Measurements from ENCODE around the gene KAZN.

Gene KAZN

DNA sequence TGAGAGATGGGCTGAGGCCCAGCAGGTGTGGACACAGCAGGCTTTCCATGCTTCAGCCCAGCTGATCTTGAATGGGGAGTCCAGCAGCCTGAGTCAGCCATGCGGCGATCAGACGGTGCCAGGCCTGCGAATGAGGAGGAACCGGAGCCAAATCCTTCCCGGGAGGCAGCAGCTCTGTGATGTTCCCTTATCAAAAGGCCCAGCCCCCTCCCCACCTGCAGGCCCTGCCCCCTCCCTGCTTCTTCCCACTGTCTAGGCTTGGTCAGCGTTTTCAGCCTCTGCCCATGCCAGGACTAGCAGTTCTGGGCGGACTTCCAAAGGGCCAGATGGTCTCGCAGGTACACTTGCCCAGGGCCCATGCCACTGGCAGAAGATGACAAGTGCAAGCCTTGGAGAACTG lies 253.8 kb downstream of the KAZN start:
- H4K20me1 ChIP-seq (ENCODE audit: insufficient read depth, low read length): no peaks in the 10 kb centered on the region
- no peaks in the 10 kb centered on the region for H3K4me1 ChIP-seq (ENCODE audit: insufficient read depth, low read length, severe bottlenecking)
- H3K36me3 ChIP-seq (ENCODE audit: insufficient read depth, low read length): no peaks in the 10 kb centered on the region
- no peaks in the 10 kb centered on the region for H3F3A ChIP-seq (ENCODE audit: insufficient read depth, low read length)
- no peak overlapping the region for H3K4me2 ChIP-seq (ENCODE audit: low read length)
- H3K27me3 ChIP-seq (ENCODE audit: insufficient read depth, low read length): no peaks in the 10 kb centered on the region
- no peaks in the 10 kb centered on the region for H3K79me2 ChIP-seq (ENCODE audit: insufficient read depth, low read length)
- TF ChIP-seq CTCF (IDR thresholded peaks at IDR 0.05; ENCODE audit: low read length) (no peak), EZH2 (IDR thresholded peaks at IDR 0.05; ENCODE audit: borderline replicate concordance, low read length) (no peak)
- no peaks in the 10 kb centered on the region for H3K9me3 ChIP-seq (ENCODE audit: low read length)
- H3K9me2 ChIP-seq (ENCODE audit: low read depth, low read length): no peaks in the 10 kb centered on the region
- no peak overlapping the region for H3K4me3 ChIP-seq (ENCODE audit: low read depth, low read length, poor library complexity, severe bottlenecking)
- no peak overlapping the region for H3K9ac ChIP-seq (ENCODE audit: low read length)
- H3K27ac ChIP-seq (ENCODE audit: low read depth, low read length, poor library complexity, severe bottlenecking): no peak overlapping the region
- H2AFZ ChIP-seq (ENCODE audit: low read length): no peak overlapping the region

DNA sequence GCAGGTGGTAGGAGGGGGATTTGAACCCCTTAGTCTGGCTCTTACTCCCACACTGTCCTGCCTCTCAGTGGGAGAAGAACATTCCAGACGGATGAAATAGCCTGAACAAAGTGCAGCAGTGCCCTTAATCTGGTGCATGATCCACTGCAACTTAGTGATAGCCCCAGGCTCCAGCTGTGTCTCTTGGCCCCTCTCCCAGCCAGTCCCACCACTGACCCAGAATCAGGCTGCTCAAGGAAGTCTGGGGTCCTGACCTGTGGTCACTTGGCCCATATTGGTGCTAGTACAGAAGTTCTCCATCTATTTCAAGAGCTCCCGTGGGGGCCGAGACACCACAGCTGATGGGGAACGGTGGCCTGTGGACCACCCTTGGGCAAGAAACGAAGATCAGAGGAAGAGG lies 255.0 kb downstream of the KAZN start:
- H3K79me2 ChIP-seq (ENCODE audit: insufficient read depth, low read length): no peaks in the 10 kb centered on the region
- H3K9me3 ChIP-seq (ENCODE audit: low read length): no peaks in the 10 kb centered on the region
- TF ChIP-seq EZH2 (IDR thresholded peaks at IDR 0.05; ENCODE audit: borderline replicate concordance, low read length) (no peak), CTCF (IDR thresholded peaks at IDR 0.05; ENCODE audit: low read length) (no peak)
- H3K9ac ChIP-seq (ENCODE audit: low read length): no peak overlapping the region
- no peak overlapping the region for H3K4me3 ChIP-seq (ENCODE audit: low read depth, low read length, poor library complexity, severe bottlenecking)
- no peaks in the 10 kb centered on the region for H3F3A ChIP-seq (ENCODE audit: insufficient read depth, low read length)
- no peaks in the 10 kb centered on the region for H3K9me2 ChIP-seq (ENCODE audit: low read depth, low read length)
- H3K27me3 ChIP-seq (ENCODE audit: insufficient read depth, low read length): no peaks in the 10 kb centered on the region
- no peak overlapping the region for H3K4me2 ChIP-seq (ENCODE audit: low read length)
- no peak overlapping the region for H2AFZ ChIP-seq (ENCODE audit: low read length)
- no peaks in the 10 kb centered on the region for H3K36me3 ChIP-seq (ENCODE audit: insufficient read depth, low read length)
- no peaks in the 10 kb centered on the region for H4K20me1 ChIP-seq (ENCODE audit: insufficient read depth, low read length)
- H3K4me1 ChIP-seq (ENCODE audit: insufficient read depth, low read length, severe bottlenecking): no peaks in the 10 kb centered on the region
- H3K27ac ChIP-seq (ENCODE audit: low read depth, low read length, poor library complexity, severe bottlenecking): no peak overlapping the region

DNA sequence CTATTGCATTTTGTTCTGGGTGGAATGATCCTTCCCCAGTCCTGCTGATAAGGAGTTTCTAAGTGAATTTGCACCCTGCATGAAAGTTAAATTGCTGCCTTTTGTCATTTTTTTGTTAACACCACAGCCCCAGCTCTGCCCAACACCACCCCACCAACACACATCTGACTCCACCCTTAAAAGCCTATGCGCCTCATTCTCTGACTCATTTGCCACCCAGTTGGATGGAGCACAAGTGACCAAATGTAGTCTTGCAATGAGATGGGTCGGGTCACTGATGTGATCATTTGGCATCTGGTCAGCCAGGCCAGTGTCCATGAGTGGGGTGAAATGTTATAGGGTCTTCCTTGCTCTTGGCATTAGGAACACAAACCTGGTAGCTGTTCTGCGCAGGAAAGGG lies 256.8 kb downstream of the KAZN start:
- TF ChIP-seq EZH2 (IDR thresholded peaks at IDR 0.05; ENCODE audit: borderline replicate concordance, low read length) (no peak), CTCF (IDR thresholded peaks at IDR 0.05; ENCODE audit: low read length) (no peak)
- Histone ChIP-seq H3K79me2 (ENCODE audit: insufficient read depth, low read length) (no peaks in the 10 kb centered on the region), H3K27ac (ENCODE audit: low read depth, low read length, poor library complexity, severe bottlenecking) (no peak overlapping the region), H3K9me2 (ENCODE audit: low read depth, low read length) (no peaks in the 10 kb centered on the region), H3K9me3 (ENCODE audit: low read length) (no peaks in the 10 kb centered on the region), H3F3A (ENCODE audit: insufficient read depth, low read length) (no peaks in the 10 kb centered on the region), H3K4me1 (ENCODE audit: insufficient read depth, low read length, severe bottlenecking) (no peaks in the 10 kb centered on the region), H4K20me1 (ENCODE audit: insufficient read depth, low read length) (no peaks in the 10 kb centered on the region), H3K9ac (ENCODE audit: low read length) (no peak overlapping the region), H3K4me3 (ENCODE audit: low read depth, low read length, poor library complexity, severe bottlenecking) (no peak overlapping the region), H2AFZ (ENCODE audit: low read length) (no peak overlapping the region), H3K27me3 (ENCODE audit: insufficient read depth, low read length) (peaks cover 4% of the 10 kb centered on the region; the same call in 1 of the 2 replicates), H3K4me2 (ENCODE audit: low read length) (no peak overlapping the region), H3K36me3 (ENCODE audit: insufficient read depth, low read length) (no peaks in the 10 kb centered on the region)
